G401.6 (cell line): ENCODE results near the gene GFOD2.

Experiments
- FAIRE-seq: peaks from 2 replicates; lab custom pipeline; 2012; peaks lifted over from hg19 to GRCh38; lab: Jason Lieb, UNC

GFOD2 gene

GRCh38 chr16:67637625-67638024, 81.5 kb downstream of the GFOD2 start:
- no peak for FAIRE-seq

GRCh38 chr16:67636713-67637112, 82.4 kb downstream of the GFOD2 start:
- FAIRE-seq = no peak

- no peak for FAIRE-seq
These were observed 86.5 kb downstream of the GFOD2 start for GRCh38 chr16:67632415-67633172.

- no peak for FAIRE-seq
These were observed 90.9 kb downstream of the GFOD2 start for GRCh38 chr16:67628216-67628615.
